Measurements from ENCODE around the gene PUS10.

DNA sequence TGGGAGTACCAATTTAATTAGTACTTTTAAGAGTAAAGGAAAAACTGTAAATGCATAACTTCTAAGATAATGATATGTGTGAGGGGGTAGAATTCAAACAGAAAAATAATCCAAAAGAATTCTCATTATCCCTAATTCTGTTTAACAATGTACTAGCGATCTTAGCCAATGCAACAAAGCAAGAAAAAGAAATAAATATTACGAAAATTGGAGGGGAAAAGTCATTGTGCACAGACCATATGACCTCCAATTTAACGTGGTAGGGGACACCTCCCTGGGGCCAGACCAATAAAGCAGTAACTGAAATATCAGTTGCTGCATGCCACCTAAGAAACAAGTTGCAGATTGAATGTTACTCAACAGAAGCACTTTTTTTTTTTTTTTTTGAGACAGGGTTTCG lies 26.4 kb downstream of the PUS10 start:
- TF ChIP-seq POLR2AphosphoS5 (IDR thresholded peaks at IDR 0.05; ENCODE audit: low read depth) (no peak), EZH2phosphoT487 (IDR thresholded peaks at IDR 0.05; ENCODE audit: unreplicated experiment) (no peak), STAT1 (IDR thresholded peaks at IDR 0.05; ENCODE audit: unreplicated experiment) (no peak), ZNF331 (CRISPR knock-in tag; IDR thresholded peaks at IDR 0.05; ENCODE audit: low read depth) (no peak), EZH2 (IDR thresholded peaks at IDR 0.05; ENCODE audit: low read depth, unreplicated experiment) (no peak), CREB1 (CRISPR knock-in tag; IDR thresholded peaks at IDR 0.05; ENCODE audit: low read depth) (no peak), ZNF114 (CRISPR knock-in tag; IDR thresholded peaks at IDR 0.05) (no peak)
- TF ChIP-seq, protein P1, sequence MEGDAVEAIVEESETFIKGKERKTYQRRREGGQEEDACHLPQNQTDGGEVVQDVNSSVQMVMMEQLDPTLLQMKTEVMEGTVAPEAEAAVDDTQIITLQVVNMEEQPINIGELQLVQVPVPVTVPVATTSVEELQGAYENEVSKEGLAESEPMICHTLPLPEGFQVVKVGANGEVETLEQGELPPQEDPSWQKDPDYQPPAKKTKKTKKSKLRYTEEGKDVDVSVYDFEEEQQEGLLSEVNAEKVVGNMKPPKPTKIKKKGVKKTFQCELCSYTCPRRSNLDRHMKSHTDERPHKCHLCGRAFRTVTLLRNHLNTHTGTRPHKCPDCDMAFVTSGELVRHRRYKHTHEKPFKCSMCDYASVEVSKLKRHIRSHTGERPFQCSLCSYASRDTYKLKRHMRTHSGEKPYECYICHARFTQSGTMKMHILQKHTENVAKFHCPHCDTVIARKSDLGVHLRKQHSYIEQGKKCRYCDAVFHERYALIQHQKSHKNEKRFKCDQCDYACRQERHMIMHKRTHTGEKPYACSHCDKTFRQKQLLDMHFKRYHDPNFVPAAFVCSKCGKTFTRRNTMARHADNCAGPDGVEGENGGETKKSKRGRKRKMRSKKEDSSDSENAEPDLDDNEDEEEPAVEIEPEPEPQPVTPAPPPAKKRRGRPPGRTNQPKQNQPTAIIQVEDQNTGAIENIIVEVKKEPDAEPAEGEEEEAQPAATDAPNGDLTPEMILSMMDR (conservative IDR thresholded peaks at IDR 0.05; ENCODE audit: low read depth in 2 of 2), result no peak
- TF ChIP-seq, protein P2, sequence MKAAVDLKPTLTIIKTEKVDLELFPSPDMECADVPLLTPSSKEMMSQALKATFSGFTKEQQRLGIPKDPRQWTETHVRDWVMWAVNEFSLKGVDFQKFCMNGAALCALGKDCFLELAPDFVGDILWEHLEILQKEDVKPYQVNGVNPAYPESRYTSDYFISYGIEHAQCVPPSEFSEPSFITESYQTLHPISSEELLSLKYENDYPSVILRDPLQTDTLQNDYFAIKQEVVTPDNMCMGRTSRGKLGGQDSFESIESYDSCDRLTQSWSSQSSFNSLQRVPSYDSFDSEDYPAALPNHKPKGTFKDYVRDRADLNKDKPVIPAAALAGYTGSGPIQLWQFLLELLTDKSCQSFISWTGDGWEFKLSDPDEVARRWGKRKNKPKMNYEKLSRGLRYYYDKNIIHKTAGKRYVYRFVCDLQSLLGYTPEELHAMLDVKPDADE (IDR thresholded peaks at IDR 0.05), result no peak
- TF ChIP-seq, protein P3, sequence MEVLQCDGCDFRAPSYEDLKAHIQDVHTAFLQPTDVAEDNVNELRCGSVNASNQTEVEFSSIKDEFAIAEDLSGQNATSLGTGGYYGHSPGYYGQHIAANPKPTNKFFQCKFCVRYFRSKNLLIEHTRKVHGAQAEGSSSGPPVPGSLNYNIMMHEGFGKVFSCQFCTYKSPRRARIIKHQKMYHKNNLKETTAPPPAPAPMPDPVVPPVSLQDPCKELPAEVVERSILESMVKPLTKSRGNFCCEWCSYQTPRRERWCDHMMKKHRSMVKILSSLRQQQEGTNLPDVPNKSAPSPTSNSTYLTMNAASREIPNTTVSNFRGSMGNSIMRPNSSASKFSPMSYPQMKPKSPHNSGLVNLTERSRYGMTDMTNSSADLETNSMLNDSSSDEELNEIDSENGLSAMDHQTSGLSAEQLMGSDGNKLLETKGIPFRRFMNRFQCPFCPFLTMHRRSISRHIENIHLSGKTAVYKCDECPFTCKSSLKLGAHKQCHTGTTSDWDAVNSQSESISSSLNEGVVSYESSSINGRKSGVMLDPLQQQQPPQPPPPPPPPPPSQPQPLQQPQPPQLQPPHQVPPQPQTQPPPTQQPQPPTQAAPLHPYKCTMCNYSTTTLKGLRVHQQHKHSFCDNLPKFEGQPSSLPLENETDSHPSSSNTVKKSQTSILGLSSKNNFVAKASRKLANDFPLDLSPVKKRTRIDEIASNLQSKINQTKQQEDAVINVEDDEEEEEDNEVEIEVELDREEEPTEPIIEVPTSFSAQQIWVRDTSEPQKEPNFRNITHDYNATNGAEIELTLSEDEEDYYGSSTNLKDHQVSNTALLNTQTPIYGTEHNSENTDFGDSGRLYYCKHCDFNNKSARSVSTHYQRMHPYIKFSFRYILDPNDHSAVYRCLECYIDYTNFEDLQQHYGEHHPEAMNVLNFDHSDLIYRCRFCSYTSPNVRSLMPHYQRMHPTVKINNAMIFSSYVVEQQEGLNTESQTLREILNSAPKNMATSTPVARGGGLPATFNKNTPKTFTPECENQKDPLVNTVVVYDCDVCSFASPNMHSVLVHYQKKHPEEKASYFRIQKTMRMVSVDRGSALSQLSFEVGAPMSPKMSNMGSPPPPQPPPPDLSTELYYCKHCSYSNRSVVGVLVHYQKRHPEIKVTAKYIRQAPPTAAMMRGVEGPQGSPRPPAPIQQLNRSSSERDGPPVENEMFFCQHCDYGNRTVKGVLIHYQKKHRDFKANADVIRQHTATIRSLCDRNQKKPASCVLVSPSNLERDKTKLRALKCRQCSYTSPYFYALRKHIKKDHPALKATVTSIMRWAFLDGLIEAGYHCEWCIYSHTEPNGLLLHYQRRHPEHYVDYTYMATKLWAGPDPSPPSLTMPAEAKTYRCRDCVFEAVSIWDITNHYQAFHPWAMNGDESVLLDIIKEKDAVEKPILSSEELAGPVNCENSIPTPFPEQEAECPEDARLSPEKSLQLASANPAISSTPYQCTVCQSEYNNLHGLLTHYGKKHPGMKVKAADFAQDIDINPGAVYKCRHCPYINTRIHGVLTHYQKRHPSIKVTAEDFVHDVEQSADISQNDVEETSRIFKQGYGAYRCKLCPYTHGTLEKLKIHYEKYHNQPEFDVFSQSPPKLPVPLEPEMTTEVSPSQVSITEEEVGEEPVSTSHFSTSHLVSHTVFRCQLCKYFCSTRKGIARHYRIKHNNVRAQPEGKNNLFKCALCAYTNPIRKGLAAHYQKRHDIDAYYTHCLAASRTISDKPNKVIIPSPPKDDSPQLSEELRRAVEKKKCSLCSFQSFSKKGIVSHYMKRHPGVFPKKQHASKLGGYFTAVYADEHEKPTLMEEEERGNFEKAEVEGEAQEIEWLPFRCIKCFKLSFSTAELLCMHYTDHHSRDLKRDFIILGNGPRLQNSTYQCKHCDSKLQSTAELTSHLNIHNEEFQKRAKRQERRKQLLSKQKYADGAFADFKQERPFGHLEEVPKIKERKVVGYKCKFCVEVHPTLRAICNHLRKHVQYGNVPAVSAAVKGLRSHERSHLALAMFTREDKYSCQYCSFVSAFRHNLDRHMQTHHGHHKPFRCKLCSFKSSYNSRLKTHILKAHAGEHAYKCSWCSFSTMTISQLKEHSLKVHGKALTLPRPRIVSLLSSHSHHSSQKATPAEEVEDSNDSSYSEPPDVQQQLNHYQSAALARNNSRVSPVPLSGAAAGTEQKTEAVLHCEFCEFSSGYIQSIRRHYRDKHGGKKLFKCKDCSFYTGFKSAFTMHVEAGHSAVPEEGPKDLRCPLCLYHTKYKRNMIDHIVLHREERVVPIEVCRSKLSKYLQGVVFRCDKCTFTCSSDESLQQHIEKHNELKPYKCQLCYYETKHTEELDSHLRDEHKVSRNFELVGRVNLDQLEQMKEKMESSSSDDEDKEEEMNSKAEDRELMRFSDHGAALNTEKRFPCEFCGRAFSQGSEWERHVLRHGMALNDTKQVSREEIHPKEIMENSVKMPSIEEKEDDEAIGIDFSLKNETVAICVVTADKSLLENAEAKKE (CRISPR knock-in tag; IDR thresholded peaks at IDR 0.05), result no peak
- TF ChIP-seq, protein P4, sequence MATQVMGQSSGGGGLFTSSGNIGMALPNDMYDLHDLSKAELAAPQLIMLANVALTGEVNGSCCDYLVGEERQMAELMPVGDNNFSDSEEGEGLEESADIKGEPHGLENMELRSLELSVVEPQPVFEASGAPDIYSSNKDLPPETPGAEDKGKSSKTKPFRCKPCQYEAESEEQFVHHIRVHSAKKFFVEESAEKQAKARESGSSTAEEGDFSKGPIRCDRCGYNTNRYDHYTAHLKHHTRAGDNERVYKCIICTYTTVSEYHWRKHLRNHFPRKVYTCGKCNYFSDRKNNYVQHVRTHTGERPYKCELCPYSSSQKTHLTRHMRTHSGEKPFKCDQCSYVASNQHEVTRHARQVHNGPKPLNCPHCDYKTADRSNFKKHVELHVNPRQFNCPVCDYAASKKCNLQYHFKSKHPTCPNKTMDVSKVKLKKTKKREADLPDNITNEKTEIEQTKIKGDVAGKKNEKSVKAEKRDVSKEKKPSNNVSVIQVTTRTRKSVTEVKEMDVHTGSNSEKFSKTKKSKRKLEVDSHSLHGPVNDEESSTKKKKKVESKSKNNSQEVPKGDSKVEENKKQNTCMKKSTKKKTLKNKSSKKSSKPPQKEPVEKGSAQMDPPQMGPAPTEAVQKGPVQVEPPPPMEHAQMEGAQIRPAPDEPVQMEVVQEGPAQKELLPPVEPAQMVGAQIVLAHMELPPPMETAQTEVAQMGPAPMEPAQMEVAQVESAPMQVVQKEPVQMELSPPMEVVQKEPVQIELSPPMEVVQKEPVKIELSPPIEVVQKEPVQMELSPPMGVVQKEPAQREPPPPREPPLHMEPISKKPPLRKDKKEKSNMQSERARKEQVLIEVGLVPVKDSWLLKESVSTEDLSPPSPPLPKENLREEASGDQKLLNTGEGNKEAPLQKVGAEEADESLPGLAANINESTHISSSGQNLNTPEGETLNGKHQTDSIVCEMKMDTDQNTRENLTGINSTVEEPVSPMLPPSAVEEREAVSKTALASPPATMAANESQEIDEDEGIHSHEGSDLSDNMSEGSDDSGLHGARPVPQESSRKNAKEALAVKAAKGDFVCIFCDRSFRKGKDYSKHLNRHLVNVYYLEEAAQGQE (IDR thresholded peaks at IDR 0.05; ENCODE audit: unreplicated experiment), result no peak
